Fibroblast of lung (primary cell): Measurements from ENCODE around the gene SH3D19.

Source experiments
- EZH2 ChIP-seq: IDR thresholded peaks from 2 replicates; pipeline ENCODE4 v1.5.1; 2012; ENCODE audit warnings: low read length, control low read depth, mild to moderate bottlenecking; ENCODE audit errors: missing control alignments
- TF ChIP-seq, protein P1 (sequence below), 2 donors: IDR thresholded peaks in 1 of 2; conservative IDR thresholded peaks in 1 of 2; 1 replicate in 1 of 2; 2 replicates in 1 of 2; pipeline ENCODE4 v1.5.1; 2011 to 2012; ENCODE audit warnings: low read length in 2 of 2, control low read depth in 1 of 2, inconsistent platforms in 1 of 2, low read depth in 1 of 2, mild to moderate bottlenecking in 1 of 2

DNA sequence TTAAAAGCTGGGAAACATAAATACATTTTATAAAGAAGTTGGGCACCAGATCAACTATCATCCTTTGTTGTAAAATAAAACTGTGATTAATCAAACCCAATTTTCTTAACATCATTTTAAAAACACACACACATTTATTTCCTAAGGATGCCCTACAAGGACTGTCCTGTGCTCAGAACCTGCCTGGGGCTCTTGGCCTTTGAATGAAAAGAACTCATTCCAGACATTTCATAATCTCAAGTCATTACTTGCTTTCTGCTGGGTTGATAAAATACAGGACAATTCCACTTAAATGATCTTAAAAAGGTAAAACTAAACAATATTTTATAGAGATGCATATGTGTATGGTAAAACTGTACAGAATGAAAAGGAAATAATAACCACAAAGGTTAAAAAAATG lies 2.8 kb downstream of the SH3D19 start:
- TF ChIP-seq, protein P1, sequence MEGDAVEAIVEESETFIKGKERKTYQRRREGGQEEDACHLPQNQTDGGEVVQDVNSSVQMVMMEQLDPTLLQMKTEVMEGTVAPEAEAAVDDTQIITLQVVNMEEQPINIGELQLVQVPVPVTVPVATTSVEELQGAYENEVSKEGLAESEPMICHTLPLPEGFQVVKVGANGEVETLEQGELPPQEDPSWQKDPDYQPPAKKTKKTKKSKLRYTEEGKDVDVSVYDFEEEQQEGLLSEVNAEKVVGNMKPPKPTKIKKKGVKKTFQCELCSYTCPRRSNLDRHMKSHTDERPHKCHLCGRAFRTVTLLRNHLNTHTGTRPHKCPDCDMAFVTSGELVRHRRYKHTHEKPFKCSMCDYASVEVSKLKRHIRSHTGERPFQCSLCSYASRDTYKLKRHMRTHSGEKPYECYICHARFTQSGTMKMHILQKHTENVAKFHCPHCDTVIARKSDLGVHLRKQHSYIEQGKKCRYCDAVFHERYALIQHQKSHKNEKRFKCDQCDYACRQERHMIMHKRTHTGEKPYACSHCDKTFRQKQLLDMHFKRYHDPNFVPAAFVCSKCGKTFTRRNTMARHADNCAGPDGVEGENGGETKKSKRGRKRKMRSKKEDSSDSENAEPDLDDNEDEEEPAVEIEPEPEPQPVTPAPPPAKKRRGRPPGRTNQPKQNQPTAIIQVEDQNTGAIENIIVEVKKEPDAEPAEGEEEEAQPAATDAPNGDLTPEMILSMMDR (conservative IDR thresholded peaks at IDR 0.05 in 1 of 2, IDR thresholded peaks at IDR 0.05 in 1 of 2; ENCODE audit: low read depth in 1 of 2, low read length in 2 of 2), result no peak
- TF ChIP-seq EZH2, result no peak
